ENCODE data around the gene CAPZB.
"Not testable (repeated sequence)": the region's sequence is repeated elsewhere in the genome, so short reads cannot be mapped to it uniquely, and the experiment has no call there.

Gene CAPZB

DNA sequence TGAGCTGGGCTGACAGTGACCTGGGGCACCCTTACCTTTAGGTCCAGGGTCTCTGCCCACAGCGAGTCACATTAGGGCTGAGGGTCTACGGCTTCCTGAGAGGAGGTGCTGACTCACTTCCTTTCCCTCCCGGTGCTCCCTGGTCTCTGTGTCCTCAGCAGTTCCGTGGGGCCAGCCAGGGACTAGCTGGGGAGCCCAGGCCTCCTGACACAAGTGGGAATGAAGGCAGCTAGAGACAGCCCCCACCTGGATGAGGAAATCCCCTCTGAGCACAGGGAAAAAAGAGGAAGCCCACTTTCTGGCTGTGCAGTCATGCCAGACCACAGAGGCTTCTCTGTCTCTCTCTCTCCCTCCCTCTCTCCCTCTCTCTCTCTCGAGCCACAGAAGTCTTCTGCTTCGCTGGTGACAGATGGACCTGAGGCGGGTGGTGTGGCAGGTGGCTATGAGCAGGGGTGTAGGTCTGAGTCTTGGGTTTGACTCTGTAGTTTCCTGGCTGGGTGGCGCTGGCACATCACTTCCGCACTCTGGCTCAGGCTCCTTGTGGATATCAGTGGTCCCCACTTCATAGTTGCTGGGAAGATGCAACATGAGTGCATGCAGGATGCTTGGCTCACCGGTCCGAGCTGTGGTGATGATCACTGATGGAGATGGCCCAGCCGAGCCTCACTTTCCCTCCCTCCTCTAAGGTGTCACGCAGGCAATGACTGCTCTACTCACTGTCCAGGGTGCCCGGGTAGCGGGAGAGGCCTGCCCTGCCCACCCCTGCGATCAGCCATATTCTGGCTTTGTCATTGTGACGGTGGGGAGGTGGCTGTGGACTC, 169.8 kb downstream of the CAPZB start:
- no peak overlapping the region for H3K4me3 ChIP-seq (ENCODE audit: low read depth, low read length)

DNA sequence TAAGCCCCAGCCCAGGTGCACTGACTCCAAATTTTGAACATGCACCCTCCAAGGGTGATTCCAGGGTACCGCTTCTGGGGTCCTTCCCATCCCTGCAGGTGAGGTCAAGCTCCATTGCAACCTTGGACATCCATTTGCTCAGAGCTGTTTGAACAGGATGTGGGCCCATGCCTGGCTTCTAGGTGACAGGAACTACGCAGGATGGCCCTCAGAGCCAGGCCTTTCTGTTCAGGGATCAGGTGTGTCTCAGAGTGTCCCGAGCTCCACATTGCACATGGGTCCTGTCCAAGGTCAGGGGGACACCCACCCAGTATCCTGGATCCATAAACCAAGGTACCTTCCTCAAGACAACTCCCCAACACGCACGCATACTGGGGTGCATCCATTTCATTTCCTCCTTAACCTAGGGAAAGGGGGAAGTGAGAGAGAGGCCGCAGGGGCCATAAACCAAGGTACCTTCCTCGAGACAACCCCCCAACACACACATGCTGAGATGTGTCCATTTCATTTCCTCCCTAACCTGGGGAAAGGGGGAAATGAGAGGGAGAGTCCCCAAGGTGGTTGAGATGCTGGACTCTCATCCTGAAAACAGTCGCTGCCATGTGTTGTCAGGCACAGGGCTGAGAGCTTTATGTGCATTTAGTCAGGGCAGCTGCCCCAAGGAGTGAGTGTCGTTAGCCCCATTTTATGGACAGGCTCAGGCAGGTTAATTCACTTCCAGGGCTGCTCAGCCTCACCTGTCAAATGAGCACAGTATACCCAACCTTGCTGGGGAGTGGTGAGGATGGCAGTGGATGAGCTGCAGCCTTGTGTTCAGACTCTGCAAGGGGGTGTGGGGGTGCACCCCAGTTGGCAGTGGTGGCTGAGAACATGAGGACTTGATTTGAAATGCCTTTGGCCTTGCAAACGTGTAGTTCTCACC, 171.1 kb downstream of the CAPZB start:
- H3K4me3 ChIP-seq (ENCODE audit: low read depth, low read length), result no peak overlapping the region

DNA sequence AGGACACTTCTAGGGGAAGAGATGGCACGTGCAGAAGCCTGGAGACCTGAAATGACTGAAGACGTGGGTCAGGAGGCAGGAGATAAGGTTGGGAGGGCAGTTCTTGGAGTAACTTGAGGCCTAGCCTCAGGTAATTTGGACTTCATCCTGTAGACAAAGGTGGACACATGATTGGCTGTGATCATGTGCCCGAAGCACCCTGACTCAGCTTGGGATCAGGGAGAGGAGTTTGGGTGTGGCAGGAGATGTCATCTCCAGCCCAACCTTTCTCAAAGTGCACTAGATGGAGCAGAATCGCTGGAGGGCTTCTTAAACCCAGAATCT, 171.7 kb downstream of the CAPZB start:
- H3K4me3 ChIP-seq (ENCODE audit: low read depth, low read length), result no peak overlapping the region

DNA sequence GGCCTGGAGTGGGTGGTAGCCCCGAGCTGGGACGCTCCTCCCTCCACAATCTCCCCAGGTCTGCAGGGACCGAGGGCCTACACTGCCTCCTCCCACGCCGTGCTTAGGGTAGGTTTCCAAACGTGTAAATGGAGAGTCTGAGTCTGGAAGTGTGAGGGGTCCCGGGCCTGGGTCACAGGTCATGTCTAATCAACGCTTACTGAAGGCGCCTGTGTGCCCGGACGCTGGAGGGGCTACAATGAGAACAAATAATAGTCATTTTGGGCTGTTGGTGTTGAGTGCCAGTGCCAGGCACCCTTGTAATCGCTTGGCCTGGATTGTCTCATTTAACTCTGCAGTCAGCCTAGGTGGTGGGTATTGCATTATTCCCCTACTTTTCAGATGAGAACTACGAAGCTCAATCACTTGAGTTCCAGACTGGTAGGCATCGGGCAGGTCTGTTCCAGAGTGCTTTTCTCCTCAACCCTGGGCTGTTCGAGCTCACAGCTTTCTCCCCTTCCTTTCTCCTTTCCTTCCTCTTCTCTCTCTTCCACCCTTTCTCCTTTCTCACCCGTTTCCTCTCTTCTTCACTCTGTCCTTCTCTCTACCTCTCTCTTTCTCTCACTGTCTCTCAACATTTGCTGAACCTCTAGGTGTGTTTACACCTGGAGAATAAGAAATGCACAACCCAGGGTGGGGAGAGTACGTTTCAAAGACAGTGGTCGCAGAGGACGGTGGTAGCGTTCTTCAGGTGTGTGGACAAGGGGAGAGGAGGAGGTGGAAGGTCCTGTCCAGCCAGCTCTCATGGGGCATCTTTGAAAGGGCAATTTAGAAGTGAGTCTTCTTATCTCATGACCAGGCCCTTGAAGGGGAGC, 172.3 kb downstream of the CAPZB start:
- H3K4me3 ChIP-seq (ENCODE audit: low read depth, low read length), result peak overlapping the region; percentile 81

DNA sequence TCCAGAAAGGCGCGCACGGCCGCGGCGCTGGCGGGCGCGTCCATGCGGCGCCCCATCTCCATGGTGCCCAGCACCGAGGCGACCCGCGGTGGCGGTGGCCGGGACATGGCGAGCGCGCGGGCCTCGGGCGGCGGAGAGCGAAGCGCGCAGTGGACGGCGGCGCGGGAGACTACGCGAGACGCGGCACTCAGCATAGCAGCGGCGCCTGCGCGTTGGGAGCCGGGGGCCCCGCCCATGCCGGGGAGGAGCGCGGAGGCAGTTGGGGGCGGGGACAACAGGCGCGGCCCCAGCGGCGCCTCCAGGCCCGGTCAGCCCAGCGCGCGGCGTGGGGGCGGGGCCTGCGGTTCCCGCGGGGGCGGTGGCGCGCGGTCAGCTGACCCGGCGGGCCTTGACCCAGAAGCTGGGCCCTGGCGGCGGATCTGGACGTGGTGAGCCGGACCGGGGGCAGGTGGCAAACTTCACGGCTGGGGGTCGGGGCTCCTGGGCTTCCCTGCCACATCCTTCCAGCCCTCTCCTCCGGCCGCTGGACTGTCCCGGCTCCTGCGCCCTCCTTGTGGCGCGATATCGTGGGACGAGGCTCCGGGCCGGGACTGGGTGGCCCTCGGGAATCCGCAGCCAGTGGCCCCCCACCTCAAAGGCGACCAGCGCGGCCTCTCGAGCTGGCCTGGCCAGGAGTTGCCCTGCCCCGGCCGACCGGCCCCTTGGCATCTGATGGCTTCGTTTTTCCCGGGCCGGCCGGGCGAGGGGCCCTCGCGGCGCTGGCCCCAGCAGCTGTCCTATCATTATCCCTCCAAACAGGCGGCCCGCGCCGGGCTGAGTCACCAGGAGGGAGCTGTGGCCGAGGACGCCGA, 173.2 kb downstream of the CAPZB start, which contains the start of the genes AKR7A2 and SLC66A1:
AKR7A2 (minus strand) TSS at position 214 of the 851 bp plus-strand sequence; CDS start at position 194, 20 bp downstream.
SLC66A1 (plus strand) TSS at position 396 of the 851 bp plus-strand sequence. CDS start 5,352 bp downstream, outside the sequence.
- peak within 1 kb of the TSS; percentile 81 for H3K4me3 ChIP-seq (ENCODE audit: low read depth, low read length)

DNA sequence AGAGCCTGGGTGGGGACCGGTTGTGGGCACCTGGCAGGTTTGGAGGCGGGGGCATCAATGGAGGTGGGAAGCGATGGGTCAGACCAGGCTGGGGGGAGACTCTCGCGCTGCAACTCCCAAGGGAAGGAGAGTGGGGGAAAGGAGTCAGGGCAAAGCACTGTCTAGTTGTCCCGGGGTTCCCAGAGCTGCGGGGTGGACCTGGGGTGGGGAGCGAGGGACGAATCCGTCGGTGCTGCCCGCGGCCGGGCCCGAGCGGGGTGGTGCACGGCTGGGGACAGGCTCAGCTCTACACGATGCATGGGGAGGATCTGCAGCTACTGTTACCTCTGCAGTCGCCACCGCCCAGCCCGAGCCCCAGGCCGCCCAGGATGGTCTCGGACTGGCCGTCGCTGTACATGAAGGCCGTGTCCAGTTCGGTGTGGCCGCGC, 173.8 kb downstream of the CAPZB start:
- peak overlapping the region; percentile 81 for H3K4me3 ChIP-seq (ENCODE audit: low read depth, low read length)

DNA sequence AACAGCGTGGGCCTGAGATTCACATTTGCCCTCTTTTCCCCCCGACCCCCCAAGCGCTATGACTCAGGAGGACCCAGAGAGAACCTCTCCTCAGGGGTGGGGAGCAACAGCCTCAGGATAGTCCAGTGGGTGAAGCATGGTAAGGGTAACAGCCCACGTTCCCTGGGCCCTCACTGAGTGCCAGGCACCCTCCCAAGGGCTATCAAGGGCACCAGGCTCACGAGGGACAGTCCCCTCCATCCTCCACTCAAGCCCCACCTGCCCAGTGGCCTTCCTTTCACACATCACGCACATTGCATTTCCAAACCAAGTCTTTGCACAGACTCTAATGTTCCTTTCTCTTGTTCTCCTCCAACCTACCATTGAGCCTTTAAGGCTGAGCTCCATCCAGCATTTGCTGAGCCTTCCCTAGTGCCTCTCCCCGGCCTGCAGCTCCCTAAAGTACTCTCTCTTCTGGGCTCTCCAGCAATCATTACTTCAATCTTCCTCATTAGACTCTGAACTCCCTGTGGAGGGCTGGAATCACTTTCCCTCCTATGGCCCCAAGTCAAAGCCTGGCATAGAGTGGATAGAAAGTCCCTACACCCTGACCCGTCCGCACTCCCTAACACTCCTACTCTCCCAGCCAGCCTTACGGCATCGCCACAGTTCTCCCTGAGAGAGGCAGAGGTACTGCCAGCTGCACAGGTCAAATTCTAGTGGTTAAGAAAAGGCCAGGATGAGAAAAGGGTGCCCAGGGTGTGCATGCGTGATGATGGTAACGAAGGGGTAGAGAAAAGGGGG, 174.4 kb downstream of the CAPZB start:
- H3K4me3 ChIP-seq (ENCODE audit: low read depth, low read length), result peak overlapping the region; percentile 81

DNA sequence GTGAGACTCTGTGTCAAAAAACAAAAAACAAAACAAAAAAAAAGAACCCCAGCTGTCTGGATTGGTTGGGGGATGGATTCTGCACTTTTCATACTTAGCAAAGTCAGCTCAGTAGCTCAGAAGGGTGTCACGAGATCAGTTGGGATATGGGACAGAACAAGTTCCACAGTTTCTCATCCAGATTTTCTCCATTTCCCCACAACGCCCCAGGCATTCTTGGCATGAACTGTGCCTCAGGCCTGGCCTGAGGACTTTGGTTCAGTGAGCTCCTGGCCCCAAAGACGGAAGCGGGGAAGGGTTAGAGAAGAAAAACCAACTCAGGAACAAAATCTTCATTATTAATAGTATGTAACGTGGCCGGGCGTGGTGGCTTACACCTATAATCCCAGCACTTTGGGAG, 175.3 kb downstream of the CAPZB start:
- H3K4me3 ChIP-seq (ENCODE audit: low read depth, low read length), result no peak overlapping the region

DNA sequence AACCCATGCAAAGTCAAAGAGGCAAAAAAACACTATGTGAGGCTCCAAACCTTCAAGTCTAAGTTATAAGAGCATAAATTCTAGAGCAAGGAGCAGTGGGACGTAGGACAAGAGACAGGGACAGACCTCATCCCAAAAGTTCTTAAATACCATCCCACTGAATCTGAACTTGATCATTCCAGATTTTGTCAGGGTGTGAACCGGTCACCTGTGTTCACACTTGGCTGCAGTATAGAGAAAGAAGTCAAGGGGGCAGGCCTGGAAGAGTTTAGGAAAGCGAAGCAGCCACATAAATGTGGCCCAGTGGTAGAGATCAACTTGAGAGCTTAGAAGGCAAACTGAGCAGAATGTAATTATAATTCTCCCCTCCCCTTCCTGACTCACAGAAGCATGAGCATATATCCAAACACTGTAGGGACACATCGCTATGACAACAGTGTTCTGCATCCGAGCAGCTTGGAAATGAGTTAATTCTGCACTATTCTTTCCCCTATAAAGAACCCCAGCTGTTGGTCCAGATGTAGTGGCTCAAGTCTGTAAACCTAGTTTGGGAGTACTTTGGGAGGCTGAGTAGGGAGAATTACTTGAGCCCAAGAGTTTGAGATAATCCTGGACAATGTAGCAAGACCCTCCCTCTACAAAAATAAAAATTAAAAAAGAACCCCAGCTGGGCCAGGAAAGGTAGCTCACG, 176.1 kb downstream of the CAPZB start:
- no peak overlapping the region for H3K4me3 ChIP-seq (ENCODE audit: low read depth, low read length)

DNA sequence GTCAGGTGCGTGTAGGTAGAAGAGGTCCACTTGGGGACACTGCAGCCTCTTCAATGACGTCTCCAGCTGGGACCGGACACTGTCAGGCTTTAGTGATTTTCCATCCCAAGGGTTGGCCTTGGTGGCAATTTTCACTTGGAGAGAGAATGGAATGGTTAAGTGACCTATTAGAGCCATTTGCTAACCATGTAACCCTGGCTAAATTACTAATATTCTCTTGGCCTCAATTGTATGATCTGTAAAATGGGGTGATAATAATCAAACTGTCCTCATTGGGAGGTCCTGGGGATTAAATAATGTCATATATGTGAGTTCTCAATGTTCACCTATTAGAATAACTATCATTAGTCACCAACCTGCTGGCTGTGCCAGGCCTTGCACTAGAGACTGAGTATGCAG, 176.8 kb downstream of the CAPZB start:
- H3K4me3 ChIP-seq (ENCODE audit: low read depth, low read length), result no peak overlapping the region

DNA sequence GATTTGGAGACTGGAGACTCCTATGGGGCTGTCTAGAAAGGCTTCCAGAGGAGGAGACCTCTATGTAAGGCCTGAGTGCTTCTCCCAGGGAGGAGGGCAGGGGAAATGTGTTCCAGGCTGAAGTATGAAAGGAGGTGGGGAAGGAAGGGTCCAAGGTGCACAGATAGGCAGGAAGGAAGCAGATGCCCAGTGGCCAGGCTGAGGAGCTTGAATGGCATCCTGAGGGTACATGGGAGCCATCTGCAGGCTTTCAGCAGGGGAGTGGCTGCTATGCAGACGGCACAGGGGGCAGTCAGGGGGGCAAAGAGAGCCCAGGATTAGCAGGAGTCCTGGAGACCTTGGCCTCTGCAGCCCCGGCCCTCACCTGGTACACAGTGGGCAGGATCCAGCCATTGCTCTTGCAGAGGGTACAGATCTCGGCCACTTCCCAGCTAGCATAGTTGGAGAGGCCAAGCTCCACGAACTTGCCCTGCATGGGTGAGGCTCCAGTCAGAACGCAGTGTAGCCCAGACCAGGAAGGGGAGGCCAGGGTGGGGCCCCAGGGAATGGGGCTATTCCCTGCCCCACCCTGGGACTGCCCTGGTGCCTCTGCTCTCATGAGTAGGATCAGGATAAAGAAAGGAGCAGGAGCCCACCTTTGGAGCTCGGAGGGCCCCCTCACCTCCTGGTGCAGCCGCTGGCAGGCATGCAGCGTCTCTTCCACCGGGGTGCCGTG, 177.4 kb downstream of the CAPZB start:
- no peak overlapping the region for H3K4me3 ChIP-seq (ENCODE audit: low read depth, low read length)

DNA sequence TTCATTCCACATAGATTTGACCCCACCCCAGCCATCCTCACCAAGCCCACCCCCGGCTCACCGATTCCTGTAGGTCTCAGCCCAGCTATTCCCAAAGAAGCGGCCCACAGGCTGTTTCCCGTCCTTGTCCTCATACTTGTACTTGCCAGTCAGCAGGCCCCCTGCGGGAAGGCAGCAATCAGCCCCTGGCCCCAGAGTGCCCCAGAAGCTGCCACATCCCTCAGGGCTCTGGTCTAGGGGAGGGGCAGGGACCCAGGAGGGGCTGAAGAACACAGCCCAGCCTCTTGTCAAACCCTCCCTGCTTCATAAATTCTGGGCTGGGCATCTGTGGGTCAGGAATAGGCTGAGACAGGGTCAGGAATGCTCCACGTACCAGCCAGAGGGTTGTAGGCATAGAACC, 178.4 kb downstream of the CAPZB start:
- H3K4me3 ChIP-seq (ENCODE audit: low read depth, low read length), result no peak overlapping the region

DNA sequence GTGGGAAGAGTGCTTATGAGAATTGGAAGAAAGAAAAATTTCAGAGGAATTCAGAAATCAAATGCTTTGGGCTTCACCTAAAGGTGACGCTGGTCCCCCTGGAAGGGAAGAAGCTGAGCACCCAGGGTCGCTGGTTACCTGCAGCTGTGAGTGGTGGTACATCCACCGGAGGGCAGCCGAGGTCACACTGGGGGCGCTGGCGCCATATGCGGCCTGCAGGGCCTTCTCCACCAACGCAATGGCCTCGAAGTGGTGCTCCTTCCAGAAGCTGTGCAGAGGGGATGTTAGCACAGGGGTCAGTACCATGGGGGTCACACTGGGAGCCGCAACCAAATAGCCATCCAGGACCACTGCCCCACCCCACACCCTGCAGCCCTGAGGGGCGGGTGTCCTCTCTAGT, 179.5 kb downstream of the CAPZB start:
- H3K4me3 ChIP-seq (ENCODE audit: low read depth, low read length), result no peak overlapping the region

DNA sequence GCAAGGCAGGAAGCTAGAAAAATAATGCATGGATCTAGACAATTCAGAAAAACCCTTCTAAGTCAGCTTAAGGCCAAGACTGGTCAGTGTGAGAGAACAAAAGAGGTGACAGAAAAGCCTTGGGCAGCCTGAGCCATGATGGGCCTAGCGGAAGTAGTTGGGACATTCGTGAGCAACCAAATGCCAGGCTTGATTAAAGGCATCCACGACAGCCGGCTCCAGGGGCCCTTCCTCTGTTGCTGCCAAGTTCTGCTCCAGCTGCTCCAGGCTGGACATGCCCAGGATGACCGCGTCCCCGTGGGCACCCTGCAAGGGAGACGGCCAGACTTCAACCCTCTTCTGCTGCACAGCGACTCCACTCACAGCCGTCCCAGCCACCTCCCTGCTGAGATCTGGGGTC, 181.3 kb downstream of the CAPZB start:
- not testable (repeated sequence) for H3K4me3 ChIP-seq (ENCODE audit: low read depth, low read length)

DNA sequence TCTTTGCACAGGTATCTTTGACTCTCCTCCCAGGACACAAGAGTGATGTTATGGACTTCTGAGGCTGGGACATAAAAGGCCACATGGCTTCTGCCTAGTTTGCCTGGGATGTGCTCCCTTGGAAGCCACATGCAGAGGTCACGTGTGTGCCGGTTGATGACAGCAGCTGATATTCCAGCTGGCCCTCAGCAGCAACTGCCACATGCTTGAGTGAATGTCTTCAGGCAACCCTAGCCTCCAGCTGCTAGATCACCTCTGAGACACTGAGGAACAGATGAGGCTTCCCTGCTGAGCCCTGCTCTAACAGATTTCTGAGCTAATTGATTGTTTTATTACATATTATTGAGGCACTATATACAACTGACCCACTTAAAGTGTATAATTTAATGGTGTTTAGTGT, 185.1 kb downstream of the CAPZB start:
- H3K4me3 ChIP-seq (ENCODE audit: low read depth, low read length), result no peak overlapping the region

DNA sequence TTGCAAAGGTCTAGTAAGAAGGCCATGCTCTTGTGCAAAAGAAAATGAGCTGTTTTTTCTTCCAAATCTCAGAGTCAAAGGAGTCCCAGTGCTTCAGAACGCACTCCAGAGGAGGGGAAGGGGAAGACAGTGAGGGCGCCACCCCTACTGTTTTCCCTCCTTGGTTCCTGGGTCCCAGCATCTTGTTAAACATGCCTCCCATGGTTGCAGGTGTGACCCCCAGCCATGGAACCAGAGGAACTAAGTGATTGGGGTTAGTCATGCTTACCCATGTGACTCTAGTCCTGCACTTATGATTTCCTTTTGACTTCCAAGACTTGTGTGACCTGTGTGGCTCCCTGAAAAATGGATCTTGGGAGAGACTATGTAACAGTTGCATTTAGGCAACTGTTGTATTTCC, 190.7 kb downstream of the CAPZB start:
- H3K4me3 ChIP-seq (ENCODE audit: low read depth, low read length), result no peak overlapping the region

DNA sequence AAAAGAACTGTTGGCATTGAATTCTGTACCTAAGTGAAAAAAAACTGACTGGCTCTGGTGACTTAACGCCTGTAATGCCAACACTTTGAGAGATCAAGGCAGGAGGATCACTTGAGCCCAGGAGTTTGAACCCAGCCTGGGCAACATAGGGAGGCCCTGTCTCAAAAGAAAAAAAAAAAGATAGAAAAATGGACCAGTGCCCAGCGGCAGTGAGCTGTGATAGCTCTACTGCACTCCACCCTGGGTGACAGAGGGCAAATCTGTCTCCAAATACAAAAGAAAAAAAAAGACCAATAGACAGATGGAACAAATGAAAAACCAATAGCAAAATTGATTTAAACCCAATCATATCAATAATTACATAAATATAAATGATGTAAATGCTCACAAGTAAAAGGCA, 196.1 kb downstream of the CAPZB start:
- H3K4me3 ChIP-seq (ENCODE audit: low read depth, low read length), result peak overlapping the region; percentile 2
